Stimulated activated CD4-positive, alpha-beta T cell treated with anti-CD3 and anti-CD28 coated beads, Interleukin-4, amount 100 ng/mL, for 48 hours (primary cell): ENCODE data around the gene PSMB8.
"Not testable (repeated sequence)": the region's sequence is repeated elsewhere in the genome, so short reads cannot be mapped to it uniquely, and the experiment has no call there.

Experiments
- DNase-seq, 2 donors: peaks; one replicate each; pipeline ENCODE4 v3.0.0-alpha.2; 2020; ENCODE audit warnings: low read depth in 2 of 2

Gene PSMB8

GRCh38 chr6:32838114-32838958 lies 5.5 kb downstream of the PSMB8 start, which contains the start of gene TAP2:
Gene TAP2, minus strand, starts transcription at chr6:32838739. Its CDS starts 506 bp downstream, at chr6:32838233.
- peak; percentile 96 to 98 for DNase-seq

GRCh38 chr6:32837651-32838113 lies 6.2 kb downstream of the PSMB8 start:
- DNase-seq = no peak

- no peak for DNase-seq
Measured at GRCh38 chr6:32836873-32837272, 7.0 kb downstream of the PSMB8 start.

GRCh38 chr6:32835167-32835893 lies 8.5 kb downstream of the PSMB8 start:
- DNase-seq = no peak

- no peak for DNase-seq
Measured at GRCh38 chr6:32833664-32834063, 10.2 kb downstream of the PSMB8 start.

GRCh38 chr6:32832535-32832934 lies 11.3 kb downstream of the PSMB8 start:
- DNase-seq = no peak

- DNase-seq = no peak
Measured at GRCh38 chr6:32830936-32831335, 12.9 kb downstream of the PSMB8 start.

- no peak for DNase-seq
Measured at GRCh38 chr6:32830017-32830416, 13.8 kb downstream of the PSMB8 start.

GRCh38 chr6:32829495-32829894 lies 14.4 kb downstream of the PSMB8 start:
- no peak for DNase-seq

GRCh38 chr6:32827025-32827424 lies 16.8 kb downstream of the PSMB8 start:
- DNase-seq = no peak

- no peak for DNase-seq
Measured at GRCh38 chr6:32825966-32826365, 17.9 kb downstream of the PSMB8 start.

GRCh38 chr6:32819729-32820128 lies 24.1 kb downstream of the PSMB8 start:
- no peak for DNase-seq

- DNase-seq = no peak
Measured at GRCh38 chr6:32818867-32819266, 25.0 kb downstream of the PSMB8 start.

- no peak for DNase-seq
Measured at GRCh38 chr6:32816746-32817204, 27.1 kb downstream of the PSMB8 start, which contains the start of gene HLA-DOB. Gene HLA-DOB, minus strand, starts transcription at chr6:32817002. Its CDS starts 51 bp downstream, at chr6:32816951.

- no peak for DNase-seq
Measured at GRCh38 chr6:32815996-32816395, 27.9 kb downstream of the PSMB8 start.

GRCh38 chr6:32815115-32815514 lies 28.7 kb downstream of the PSMB8 start:
- no peak for DNase-seq

GRCh38 chr6:32814145-32814544 lies 29.7 kb downstream of the PSMB8 start:
- DNase-seq = no peak

GRCh38 chr6:32809171-32809570 lies 34.7 kb downstream of the PSMB8 start:
- DNase-seq = no peak

- DNase-seq = no peak
Measured at GRCh38 chr6:32807020-32807580, 36.7 kb downstream of the PSMB8 start.

- not testable (repeated sequence) for DNase-seq
Measured at GRCh38 chr6:32805404-32805803, 38.4 kb downstream of the PSMB8 start.

- DNase-seq = no peak
Measured at GRCh38 chr6:32803416-32803815, 40.4 kb downstream of the PSMB8 start.

- DNase-seq = no peak
Measured at GRCh38 chr6:32799740-32800139, 44.1 kb downstream of the PSMB8 start.
